Measurements from ENCODE around the gene PHACTR3. TPM values are rescaled to one million over a fixed set of nuclear protein-coding genes. Genes with fewer than 3 reads are reported as not detected.

Gene PHACTR3
- total and polyA plus RNA-seq, 2 of the 8 experiments (the other 6 are each of a cell fraction or from before 2014, with no cell fraction given): 0.05 to 0.13 TPM

- H3K9ac ChIP-seq (replicated peaks in 1 of 4; ENCODE audit: extremely low read depth in 1 of 4, low read depth in 3 of 4, low read length in 3 of 4): no peak overlapping the region
- H4K8ac ChIP-seq (ENCODE audit: extremely low read depth, insufficient read depth, low read length): no peak overlapping the region
- H2BK15ac ChIP-seq (ENCODE audit: low read length): no peak overlapping the region
- H3K23ac ChIP-seq (ENCODE audit: insufficient read length): no peak overlapping the region
- H3K18ac ChIP-seq (ENCODE audit: extremely low read depth, low read length): no peak overlapping the region
- H3K4me3 ChIP-seq (ENCODE audit: extremely low read depth in 1 of 4, insufficient read depth in 2 of 4, low read depth in 3 of 4, low read length in 4 of 4): no peak overlapping the region
- DNase-seq (ENCODE audit: low read depth in 1 of 2, low spot score in 2 of 2): no peak
- H2BK20ac ChIP-seq (ENCODE audit: low read length): no peak overlapping the region
- H3K27ac ChIP-seq (ENCODE audit: low read depth, low read length): no peak overlapping the region
- no peaks in the 10 kb centered on the region for H3K79me2 ChIP-seq (ENCODE audit: control insufficient read depth in 1 of 2, insufficient read depth in 2 of 2, low read length in 2 of 2)
- H3K9me3 ChIP-seq (ENCODE audit: insufficient read depth in 2 of 2, low read depth in 1 of 2, low read length in 1 of 2): peaks cover 89 to 96% of the 10 kb centered on the region in 2 experiments
- H4K5ac ChIP-seq (ENCODE audit: insufficient read length, low read depth, low read length): no peak overlapping the region
- H2AK5ac ChIP-seq (ENCODE audit: low read depth, low read length): no peak overlapping the region
- no peaks in the 10 kb centered on the region for H3K4me1 ChIP-seq (replicated peaks in 1 of 4; ENCODE audit: control insufficient read depth in 3 of 4, insufficient read depth in 4 of 4, low read length in 3 of 4)
- 79% methylated on average over 9 of the region's 9 CpGs; no CpG with 5 or more reads in 1 of the 2 experiments for WGBS, 2 experiments (ENCODE audit: extremely low coverage in 1 of 2, insufficient coverage in 1 of 2, insufficient read length in 1 of 2, insufficient replicate concordance in 2 of 2, low coverage in 1 of 2, low lambda C conversion rate in 2 of 2, missing lambda C conversion rate in 1 of 2)
- ChIA-PET CTCF (ENCODE audit: partially characterized antibody) (no interaction called here), POLR2A (ENCODE audit: partially characterized antibody) (no interaction called here)
- no peak overlapping the region for H2AFZ ChIP-seq (ENCODE audit: low read length)
- H2BK5ac ChIP-seq (ENCODE audit: low read depth, low read length): no peak overlapping the region
- no peaks in the 10 kb centered on the region for H3K27me3 ChIP-seq (replicated peaks in 1 of 4; ENCODE audit: control insufficient read depth in 3 of 4, extremely low read depth in 1 of 4, insufficient read depth in 3 of 4, low read length in 3 of 4)
- H2BK120ac ChIP-seq (replicated peaks; ENCODE audit: low read depth, low read length): no peak overlapping the region
- no peaks in the 10 kb centered on the region for H3K36me3 ChIP-seq (ENCODE audit: control insufficient read depth in 2 of 4, insufficient read depth in 4 of 4, low read length in 3 of 4)
- no peak for FAIRE-seq
- H3K14ac ChIP-seq (ENCODE audit: insufficient read length): no peak overlapping the region
- no peak overlapping the region for H3K56ac ChIP-seq (replicated peaks; ENCODE audit: insufficient read length, low read depth, low read length)
- no peaks in the 10 kb centered on the region for H3K23me2 ChIP-seq (ENCODE audit: low read depth, low read length)
- H2BK12ac ChIP-seq (ENCODE audit: low read depth, low read length): no peak overlapping the region
- no peak for TF ChIP-seq CHD2 (IDR thresholded peaks at IDR 0.05; ENCODE audit: low read length)
- no peak for TF ChIP-seq TCF12 (IDR thresholded peaks at IDR 0.05; ENCODE audit: low read depth, low read length)
- TF ChIP-seq SAP30 (IDR thresholded peaks at IDR 0.05; ENCODE audit: insufficient read depth, insufficient replicate concordance, low read length): no peak
- no peak for TF ChIP-seq KDM1A (IDR thresholded peaks at IDR 0.05; ENCODE audit: borderline replicate concordance, low read length)
- TF ChIP-seq KDM5A (IDR thresholded peaks at IDR 0.05; ENCODE audit: low read length): no peak
- no peak for TF ChIP-seq SP4 (IDR thresholded peaks at IDR 0.05; ENCODE audit: low read length)
- TF ChIP-seq CEBPB (IDR thresholded peaks at IDR 0.05; ENCODE audit: low read depth, low read length): no peak
- no peak for TF ChIP-seq TAF1 (IDR thresholded peaks at IDR 0.05; ENCODE audit: low read depth, low read length)
- TF ChIP-seq CHD1 (IDR thresholded peaks at IDR 0.05; ENCODE audit: low read depth, low read length): no peak
- no peak overlapping the region for H3K4me2 ChIP-seq (ENCODE audit: insufficient read depth in 1 of 2, low read depth in 2 of 2, low read length in 2 of 2)
- no peaks in the 10 kb centered on the region for H4K20me1 ChIP-seq (replicated peaks in 1 of 2; ENCODE audit: control insufficient read depth in 1 of 2, insufficient read depth in 2 of 2, low read length in 2 of 2)
- no peak overlapping the region for H4K91ac ChIP-seq (replicated peaks; ENCODE audit: insufficient read length, low read length)
- no peak overlapping the region for H3K4ac ChIP-seq (replicated peaks; ENCODE audit: insufficient read length, low read depth, low read length)
- H3K79me1 ChIP-seq (ENCODE audit: low read depth, low read length): no peaks in the 10 kb centered on the region
These were observed 66.6 kb downstream of the PHACTR3 start for GRCh38 chr20:59670786-59671492.
